ENCODE measurements around the gene ATP8A2. TPM values are rescaled to one million over a fixed set of nuclear protein-coding genes. Genes with fewer than 3 reads are reported as not detected.

The ATP8A2 gene
- total and polyA plus RNA-seq, 10 of the 15 experiments (the other 5 are each of a cell fraction or from before 2014, with no cell fraction given), result 0.01 to 0.04 (median 0.04) TPM; not detected in 7

DNA sequence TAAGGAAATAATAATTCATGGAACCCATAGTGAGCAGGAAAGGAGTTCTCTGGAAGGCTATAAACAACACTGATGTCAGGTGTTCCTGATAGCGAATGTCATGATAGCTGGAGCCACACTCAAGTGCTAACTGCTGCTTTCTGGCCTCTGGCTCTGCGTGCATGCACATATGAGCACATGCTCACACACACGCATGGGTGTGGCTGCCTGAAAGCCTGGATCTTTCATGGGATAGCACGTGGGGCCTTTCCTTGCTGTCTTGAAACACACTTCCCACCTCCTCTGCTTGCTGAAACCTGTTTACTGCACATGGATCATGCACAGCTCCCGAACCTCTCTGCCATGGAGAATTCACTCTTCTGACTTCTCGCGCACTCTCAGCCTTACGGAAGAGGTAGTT, 207.4 kb downstream of the ATP8A2 start (continued):
- TF ChIP-seq, protein P1, sequence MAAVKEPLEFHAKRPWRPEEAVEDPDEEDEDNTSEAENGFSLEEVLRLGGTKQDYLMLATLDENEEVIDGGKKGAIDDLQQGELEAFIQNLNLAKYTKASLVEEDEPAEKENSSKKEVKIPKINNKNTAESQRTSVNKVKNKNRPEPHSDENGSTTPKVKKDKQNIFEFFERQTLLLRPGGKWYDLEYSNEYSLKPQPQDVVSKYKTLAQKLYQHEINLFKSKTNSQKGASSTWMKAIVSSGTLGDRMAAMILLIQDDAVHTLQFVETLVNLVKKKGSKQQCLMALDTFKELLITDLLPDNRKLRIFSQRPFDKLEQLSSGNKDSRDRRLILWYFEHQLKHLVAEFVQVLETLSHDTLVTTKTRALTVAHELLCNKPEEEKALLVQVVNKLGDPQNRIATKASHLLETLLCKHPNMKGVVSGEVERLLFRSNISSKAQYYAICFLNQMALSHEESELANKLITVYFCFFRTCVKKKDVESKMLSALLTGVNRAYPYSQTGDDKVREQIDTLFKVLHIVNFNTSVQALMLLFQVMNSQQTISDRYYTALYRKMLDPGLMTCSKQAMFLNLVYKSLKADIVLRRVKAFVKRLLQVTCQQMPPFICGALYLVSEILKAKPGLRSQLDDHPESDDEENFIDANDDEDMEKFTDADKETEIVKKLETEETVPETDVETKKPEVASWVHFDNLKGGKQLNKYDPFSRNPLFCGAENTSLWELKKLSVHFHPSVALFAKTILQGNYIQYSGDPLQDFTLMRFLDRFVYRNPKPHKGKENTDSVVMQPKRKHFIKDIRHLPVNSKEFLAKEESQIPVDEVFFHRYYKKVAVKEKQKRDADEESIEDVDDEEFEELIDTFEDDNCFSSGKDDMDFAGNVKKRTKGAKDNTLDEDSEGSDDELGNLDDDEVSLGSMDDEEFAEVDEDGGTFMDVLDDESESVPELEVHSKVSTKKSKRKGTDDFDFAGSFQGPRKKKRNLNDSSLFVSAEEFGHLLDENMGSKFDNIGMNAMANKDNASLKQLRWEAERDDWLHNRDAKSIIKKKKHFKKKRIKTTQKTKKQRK (IDR thresholded peaks at IDR 0.05; ENCODE audit: low read depth, low read length), result no peak

DNA sequence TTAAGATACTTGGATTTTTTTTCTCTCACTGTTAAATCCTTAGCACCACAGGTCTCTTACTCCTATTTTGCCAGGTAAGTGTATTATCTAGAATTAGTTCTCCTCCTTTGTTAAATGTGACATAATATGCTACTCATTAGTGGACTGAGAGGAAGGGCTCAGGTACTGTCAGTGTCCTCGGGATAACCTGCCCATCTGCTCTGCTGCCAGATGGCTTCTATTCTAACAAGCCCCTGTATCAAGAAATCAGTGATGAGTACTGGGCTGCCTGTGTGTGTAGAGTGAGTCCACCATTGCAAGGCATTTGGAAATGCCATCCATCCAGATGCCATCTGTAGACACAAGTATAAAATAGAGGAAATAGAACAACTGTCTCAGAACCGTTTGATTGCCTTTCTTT, 209.6 kb downstream of the ATP8A2 start:
- no peaks in the 10 kb centered on the region for H3K36me3 ChIP-seq (ENCODE audit: control insufficient read depth in 2 of 2, insufficient read depth in 2 of 2, low read length in 1 of 2)
- CTCF ChIA-PET, result interaction anchor here (1.1 kb wide), 1 partner anchor 489 kb away, joined by 3 read pairs; no protein-coding TSS in a partner anchor
- H3K9ac ChIP-seq (ENCODE audit: control insufficient read depth, insufficient read depth, low read length), result no peak overlapping the region
- ATAC-seq (no peak), DNase-seq (ENCODE audit: low read depth, low spot score) (no peak), FAIRE-seq (no peak)
- in situ Hi-C loops (cut with MboI), result no loop called here
- H4K20me1 ChIP-seq (ENCODE audit: control insufficient read depth, insufficient read depth), result no peaks in the 10 kb centered on the region
- H3K27me3 ChIP-seq (replicated peaks in 1 of 2; ENCODE audit: control insufficient read depth in 2 of 2, insufficient read depth in 2 of 2, low read length in 1 of 2), result no peaks in the 10 kb centered on the region; a peak in 1 of 4 replicates
- SMC1A ChIA-PET (ENCODE audit: uncharacterized antibody, unreplicated experiment), result no interaction called here
- BruUV-seq (replicated peaks), result no TSS peak
- POLR2A ChIA-PET, result no interaction called here
- H3K27ac ChIP-seq (ENCODE audit: control insufficient read depth, insufficient read depth), result no peak overlapping the region
- WGBS (ENCODE audit: insufficient coverage, insufficient replicate concordance, low lambda C conversion rate, missing lambda C conversion rate), result 5% methylated on average over 2 of the region's 2 CpGs
- H3K79me2 ChIP-seq (ENCODE audit: control insufficient read depth, insufficient read depth, low read length), result no peaks in the 10 kb centered on the region
- no peaks in the 10 kb centered on the region for H3K9me3 ChIP-seq (replicated peaks; ENCODE audit: control insufficient read depth, insufficient read depth, low read length)
- no peak overlapping the region for H3K4me3 ChIP-seq
- no peak overlapping the region for H2AFZ ChIP-seq (ENCODE audit: control insufficient read depth, low read depth, low read length)
- H3K4me2 ChIP-seq (ENCODE audit: control insufficient read depth, insufficient read depth), result no peak overlapping the region
- H3K4me1 ChIP-seq (ENCODE audit: control insufficient read depth, insufficient read depth, low read length), result no peaks in the 10 kb centered on the region
- intact Hi-C loops (cut with micrococcal nuclease; ENCODE audit: unreplicated experiment), result no loop called here
- RAD21 ChIA-PET (ENCODE audit: unreplicated experiment), result no interaction called here
- TF ChIP-seq, protein P2, sequence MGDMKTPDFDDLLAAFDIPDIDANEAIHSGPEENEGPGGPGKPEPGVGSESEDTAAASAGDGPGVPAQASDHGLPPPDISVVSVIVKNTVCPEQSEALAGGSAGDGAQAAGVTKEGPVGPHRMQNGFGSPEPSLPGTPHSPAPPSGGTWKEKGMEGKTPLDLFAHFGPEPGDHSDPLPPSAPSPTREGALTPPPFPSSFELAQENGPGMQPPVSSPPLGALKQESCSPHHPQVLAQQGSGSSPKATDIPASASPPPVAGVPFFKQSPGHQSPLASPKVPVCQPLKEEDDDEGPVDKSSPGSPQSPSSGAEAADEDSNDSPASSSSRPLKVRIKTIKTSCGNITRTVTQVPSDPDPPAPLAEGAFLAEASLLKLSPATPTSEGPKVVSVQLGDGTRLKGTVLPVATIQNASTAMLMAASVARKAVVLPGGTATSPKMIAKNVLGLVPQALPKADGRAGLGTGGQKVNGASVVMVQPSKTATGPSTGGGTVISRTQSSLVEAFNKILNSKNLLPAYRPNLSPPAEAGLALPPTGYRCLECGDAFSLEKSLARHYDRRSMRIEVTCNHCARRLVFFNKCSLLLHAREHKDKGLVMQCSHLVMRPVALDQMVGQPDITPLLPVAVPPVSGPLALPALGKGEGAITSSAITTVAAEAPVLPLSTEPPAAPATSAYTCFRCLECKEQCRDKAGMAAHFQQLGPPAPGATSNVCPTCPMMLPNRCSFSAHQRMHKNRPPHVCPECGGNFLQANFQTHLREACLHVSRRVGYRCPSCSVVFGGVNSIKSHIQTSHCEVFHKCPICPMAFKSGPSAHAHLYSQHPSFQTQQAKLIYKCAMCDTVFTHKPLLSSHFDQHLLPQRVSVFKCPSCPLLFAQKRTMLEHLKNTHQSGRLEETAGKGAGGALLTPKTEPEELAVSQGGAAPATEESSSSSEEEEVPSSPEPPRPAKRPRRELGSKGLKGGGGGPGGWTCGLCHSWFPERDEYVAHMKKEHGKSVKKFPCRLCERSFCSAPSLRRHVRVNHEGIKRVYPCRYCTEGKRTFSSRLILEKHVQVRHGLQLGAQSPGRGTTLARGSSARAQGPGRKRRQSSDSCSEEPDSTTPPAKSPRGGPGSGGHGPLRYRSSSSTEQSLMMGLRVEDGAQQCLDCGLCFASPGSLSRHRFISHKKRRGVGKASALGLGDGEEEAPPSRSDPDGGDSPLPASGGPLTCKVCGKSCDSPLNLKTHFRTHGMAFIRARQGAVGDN (IDR thresholded peaks at IDR 0.05), result no peak
- TF ChIP-seq BHLHE40 (IDR thresholded peaks at IDR 0.05; ENCODE audit: borderline replicate concordance in 1 of 2, low read depth in 2 of 2, low read length in 1 of 2) (no peak), IKZF2 (IDR thresholded peaks at IDR 0.05) (no peak), RCOR1 (conservative IDR thresholded peaks at IDR 0.05; ENCODE audit: low read depth, low read length) (no peak), RAD51 (IDR thresholded peaks at IDR 0.05) (no peak), SIX5 (IDR thresholded peaks at IDR 0.05; ENCODE audit: low read depth, low read length, severe bottlenecking) (no peak), GABPA (IDR thresholded peaks at IDR 0.05; ENCODE audit: low read depth) (no peak), NFXL1 (IDR thresholded peaks at IDR 0.05; ENCODE audit: borderline replicate concordance) (no peak), MXI1 (IDR thresholded peaks at IDR 0.05; ENCODE audit: low read depth, low read length) (no peak)
- TF ChIP-seq, protein P3, sequence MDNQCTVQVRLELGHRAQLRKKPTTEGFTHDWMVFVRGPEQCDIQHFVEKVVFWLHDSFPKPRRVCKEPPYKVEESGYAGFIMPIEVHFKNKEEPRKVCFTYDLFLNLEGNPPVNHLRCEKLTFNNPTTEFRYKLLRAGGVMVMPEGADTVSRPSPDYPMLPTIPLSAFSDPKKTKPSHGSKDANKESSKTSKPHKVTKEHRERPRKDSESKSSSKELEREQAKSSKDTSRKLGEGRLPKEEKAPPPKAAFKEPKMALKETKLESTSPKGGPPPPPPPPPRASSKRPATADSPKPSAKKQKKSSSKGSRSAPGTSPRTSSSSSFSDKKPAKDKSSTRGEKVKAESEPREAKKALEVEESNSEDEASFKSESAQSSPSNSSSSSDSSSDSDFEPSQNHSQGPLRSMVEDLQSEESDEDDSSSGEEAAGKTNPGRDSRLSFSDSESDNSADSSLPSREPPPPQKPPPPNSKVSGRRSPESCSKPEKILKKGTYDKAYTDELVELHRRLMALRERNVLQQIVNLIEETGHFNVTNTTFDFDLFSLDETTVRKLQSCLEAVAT (IDR thresholded peaks at IDR 0.05), result no peak

Data from GM12878 (cell line).